ENCODE measurements around the gene DENND1A.

Gene DENND1A

GRCh38 chr9:123354806-123355508 is 575.0 kb downstream of the DENND1A start:
- DNase-seq (ENCODE audit: low spot score), result no peak

- peak; percentile 48 for DNase-seq (ENCODE audit: low spot score)
Observed at GRCh38 chr9:123353984-123354591, 575.8 kb downstream of the DENND1A start.

GRCh38 chr9:123353041-123353440 is 576.9 kb downstream of the DENND1A start:
- DNase-seq (ENCODE audit: low spot score), result no peak

- no peak for DNase-seq (ENCODE audit: low spot score)
Observed at GRCh38 chr9:123350590-123351310, 579.2 kb downstream of the DENND1A start.

- DNase-seq (ENCODE audit: low spot score), result peak; percentile 72
Observed at GRCh38 chr9:123349691-123350480, 580.0 kb downstream of the DENND1A start.

- no peak for DNase-seq (ENCODE audit: low spot score)
Observed at GRCh38 chr9:123349033-123349432, 580.9 kb downstream of the DENND1A start.

GRCh38 chr9:123348317-123348992 is 581.5 kb downstream of the DENND1A start:
- DNase-seq (ENCODE audit: low spot score), result no peak

- no peak for DNase-seq (ENCODE audit: low spot score)
Observed at GRCh38 chr9:123347289-123348060, 582.5 kb downstream of the DENND1A start.

GRCh38 chr9:123346826-123347225 is 583.1 kb downstream of the DENND1A start:
- no peak for DNase-seq (ENCODE audit: low spot score)

GRCh38 chr9:123346026-123346425 is 583.9 kb downstream of the DENND1A start:
- DNase-seq (ENCODE audit: low spot score), result no peak

- DNase-seq (ENCODE audit: low spot score), result no peak
Observed at GRCh38 chr9:123345567-123345955, 584.4 kb downstream of the DENND1A start.

- DNase-seq (ENCODE audit: low spot score), result no peak
Observed at GRCh38 chr9:123344192-123344949, 585.6 kb downstream of the DENND1A start.

GRCh38 chr9:123343443-123344191 is 586.3 kb downstream of the DENND1A start:
- no peak for DNase-seq (ENCODE audit: low spot score)

- no peak for DNase-seq (ENCODE audit: low spot score)
Observed at GRCh38 chr9:123342247-123342646, 587.7 kb downstream of the DENND1A start.

GRCh38 chr9:123341816-123342215 is 588.1 kb downstream of the DENND1A start:
- no peak for DNase-seq (ENCODE audit: low spot score)

GRCh38 chr9:123339666-123340510 is 590.0 kb downstream of the DENND1A start:
- peak; percentile 35 for DNase-seq (ENCODE audit: low spot score)

- DNase-seq (ENCODE audit: low spot score), result peak; percentile 55
Observed at GRCh38 chr9:123338710-123339665, 590.9 kb downstream of the DENND1A start.

Measured in CD4-positive, alpha-beta T cell treated with Interleukin-2 at 100 ng/mL for 4 hours (primary cell).